ENCODE measurements around the gene NR1D1.

The NR1D1 gene

GRCh38 chr17:40089077-40089895 lies 11.1 kb downstream of the NR1D1 start:
- peak overlapping the region in 10 of 11 experiments; percentile 13 to 62 (median 48); a peak in 17 of 22 replicates for H3K9ac ChIP-seq
- peaks cover 0 to 2% (median 0%) of the 10 kb centered on the region in 11 experiments; a peak in 1 of 22 replicates for H4K20me1 ChIP-seq
- H3K4me3 ChIP-seq, result no peak overlapping the region
- H3K4me2 ChIP-seq, result peak overlapping the region; percentile 74 to 100 (median 95)
- H3K36me3 ChIP-seq, result peaks cover 30 to 67% (median 52%) of the 10 kb centered on the region in 11 experiments
- no peaks in the 10 kb centered on the region for H3K9me3 ChIP-seq (replicated peaks in 1 of 11)
- H3K4me1 ChIP-seq, result peaks cover 53 to 59% (median 54%) of the 10 kb centered on the region in 10 experiments
- H3K27me3 ChIP-seq, result no peaks in the 10 kb centered on the region
- peak overlapping the region in 10 of 11 experiments; percentile 24 to 73 (median 54); a peak in 17 of 22 replicates for H3K27ac ChIP-seq
- TF ChIP-seq Cebpa-rat (IDR thresholded peaks at IDR 0.05), result no peak

- Histone ChIP-seq H3K27me3 (no peaks in the 10 kb centered on the region), H3K4me2 (no peak overlapping the region), H3K4me3 (no peak overlapping the region), H3K36me3 (peaks cover 37 to 67% (median 52%) of the 10 kb centered on the region in 11 experiments), H3K4me1 (peaks cover 41 to 47% (median 43%) of the 10 kb centered on the region in 10 experiments), H4K20me1 (no peaks in the 10 kb centered on the region), H3K9me3 (replicated peaks in 1 of 11) (no peaks in the 10 kb centered on the region), H3K27ac (peak overlapping the region in 2 of 11 experiments; percentile 13 to 18; a peak in 2 of 22 replicates), H3K9ac (peak overlapping the region in 4 of 11 experiments; percentile 4 to 26 (median 15); a peak in 2 of 22 replicates)
- no peak for TF ChIP-seq Cebpa-rat (IDR thresholded peaks at IDR 0.05)
Measured at GRCh38 chr17:40087903-40088718, 12.3 kb downstream of the NR1D1 start.

- no peaks in the 10 kb centered on the region for H3K27me3 ChIP-seq
- H3K9me3 ChIP-seq (replicated peaks in 1 of 11), result no peaks in the 10 kb centered on the region
- H3K27ac ChIP-seq, result peak overlapping the region in 1 of 11 experiments; percentile 18; a peak in 1 of 22 replicates
- H3K36me3 ChIP-seq, result peaks cover 37 to 66% (median 55%) of the 10 kb centered on the region in 11 experiments
- no peak for TF ChIP-seq Cebpa-rat (IDR thresholded peaks at IDR 0.05)
- H4K20me1 ChIP-seq, result no peaks in the 10 kb centered on the region
- no peak overlapping the region for H3K4me2 ChIP-seq
- H3K9ac ChIP-seq, result 0 out of 22 replicates have a peak overlapping the region, but pooled peaks of 1 of the 11 experiments have one; percentile 14
- H3K4me1 ChIP-seq, result peaks cover 33 to 39% (median 34%) of the 10 kb centered on the region in 10 experiments
- H3K4me3 ChIP-seq, result no peak overlapping the region
Measured at GRCh38 chr17:40087049-40087794, 13.2 kb downstream of the NR1D1 start.

GRCh38 chr17:40086150-40087044 lies 14.0 kb downstream of the NR1D1 start:
- TF ChIP-seq Cebpa-rat (IDR thresholded peaks at IDR 0.05), result no peak
- H3K4me1 ChIP-seq, result peaks cover 25 to 30% (median 25%) of the 10 kb centered on the region in 10 experiments
- no peak overlapping the region; a peak in 1 of 22 replicates for H3K9ac ChIP-seq
- H3K36me3 ChIP-seq, result peaks cover 37 to 66% (median 56%) of the 10 kb centered on the region in 11 experiments
- H3K4me3 ChIP-seq, result no peak overlapping the region
- peak overlapping the region in 1 of 11 experiments; percentile 26; a peak in 1 of 22 replicates for H3K27ac ChIP-seq
- H3K27me3 ChIP-seq, result no peaks in the 10 kb centered on the region
- no peaks in the 10 kb centered on the region for H3K9me3 ChIP-seq (replicated peaks in 1 of 11)
- H3K4me2 ChIP-seq, result 0 out of 22 replicates have a peak overlapping the region, but pooled peaks of 1 of the 11 experiments have one; percentile 9
- no peaks in the 10 kb centered on the region for H4K20me1 ChIP-seq

GRCh38 chr17:40084477-40084876 lies 15.9 kb downstream of the NR1D1 start:
- H3K27me3 ChIP-seq, result no peaks in the 10 kb centered on the region
- H3K27ac ChIP-seq, result no peak overlapping the region
- no peak for TF ChIP-seq Cebpa-rat (IDR thresholded peaks at IDR 0.05)
- H3K4me3 ChIP-seq, result no peak overlapping the region
- H3K4me2 ChIP-seq, result no peak overlapping the region
- peaks cover 6 to 11% (median 6%) of the 10 kb centered on the region in 10 experiments for H3K4me1 ChIP-seq
- H3K9ac ChIP-seq, result peak overlapping the region in 1 of 11 experiments; percentile 1; a peak in 3 of 22 replicates
- peaks cover 37 to 78% (median 66%) of the 10 kb centered on the region in 11 experiments for H3K36me3 ChIP-seq
- H3K9me3 ChIP-seq (replicated peaks in 1 of 11), result no peaks in the 10 kb centered on the region
- H4K20me1 ChIP-seq, result no peaks in the 10 kb centered on the region

- Histone ChIP-seq H3K4me3 (no peak overlapping the region), H3K27ac (no peak overlapping the region), H3K4me1 (peaks cover 29 to 39% (median 37%) of the 10 kb centered on the region in 10 experiments), H3K36me3 (peaks cover 13 to 67% (median 51%) of the 10 kb centered on the region in 11 experiments), H3K4me2 (no peak overlapping the region), H4K20me1 (no peaks in the 10 kb centered on the region), H3K9ac (no peak overlapping the region), H3K27me3 (no peaks in the 10 kb centered on the region), H3K9me3 (replicated peaks in 1 of 11) (no peaks in the 10 kb centered on the region)
- no peak for TF ChIP-seq Cebpa-rat (IDR thresholded peaks at IDR 0.05)
Measured at GRCh38 chr17:40079545-40079944, 20.8 kb downstream of the NR1D1 start.

GRCh38 chr17:40076591-40076990 lies 23.8 kb downstream of the NR1D1 start:
- H3K4me1 ChIP-seq, result peaks cover 58 to 68% (median 66%) of the 10 kb centered on the region in 10 experiments
- no peaks in the 10 kb centered on the region for H3K27me3 ChIP-seq
- H3K9me3 ChIP-seq (replicated peaks in 1 of 11), result no peaks in the 10 kb centered on the region
- H3K36me3 ChIP-seq, result peaks cover 4 to 52% (median 37%) of the 10 kb centered on the region in 11 experiments; a peak in 16 of 22 replicates
- H4K20me1 ChIP-seq, result no peaks in the 10 kb centered on the region
- TF ChIP-seq Cebpa-rat (IDR thresholded peaks at IDR 0.05), result no peak
- no peak overlapping the region for H3K4me3 ChIP-seq
- H3K4me2 ChIP-seq, result peak overlapping the region; percentile 78 to 99 (median 97)
- H3K27ac ChIP-seq, result peak overlapping the region in 8 of 11 experiments; percentile 43 to 93 (median 86); a peak in 17 of 22 replicates
- H3K9ac ChIP-seq, result peak overlapping the region; percentile 8 to 85 (median 68); a peak in 17 of 22 replicates

Data from BLaER1 treated with 17β-estradiol and CSF1 and Interleukin-3, amounts not matched to agents 10 nM and 100 nM (cell line).